Kidney (tissue), 14 donors: Measurements from ENCODE around the gene ZNF341. TPM values are rescaled to one million over a fixed set of nuclear protein-coding genes. Genes with fewer than 3 reads are reported as not detected.

Experiments used
- DNase-seq, 5 donors: peaks; one replicate each; pipeline ENCODE4 v3.0.0-alpha.2; 2013 to 2020
- FAIRE-seq: peaks from 2 replicates; lab custom pipeline; 2012; peaks lifted over from hg19 to GRCh38; lab: Jason Lieb, UNC
- H3K27ac ChIP-seq, 2 donors: one replicate each; pipeline ENCODE4 v1.7.0; 2013; ENCODE audit warnings: low read depth in 2 of 2, low read length in 2 of 2, inconsistent platforms in 1 of 2
- H3K27me3 ChIP-seq: one replicate; pipeline ENCODE4 v1.7.1; 2013; ENCODE audit warnings: low read length, inconsistent platforms; ENCODE audit not compliant: control insufficient read depth, insufficient read depth
- H3K36me3 ChIP-seq, 3 donors: one replicate each; pipeline versions ENCODE4 v1.7.0 to v1.7.1; 2013; ENCODE audit warnings: low read length in 3 of 3, control low read depth in 1 of 3, inconsistent platforms in 1 of 3; ENCODE audit not compliant: insufficient read depth in 3 of 3, control insufficient read depth in 2 of 3
- H3K4me1 ChIP-seq, 3 donors: one replicate each; pipeline versions ENCODE4 v1.7.0 to v1.7.1; 2013; ENCODE audit warnings: low read length in 3 of 3, inconsistent platforms in 1 of 3, low read depth in 1 of 3; ENCODE audit not compliant: control insufficient read depth in 2 of 3, insufficient read depth in 2 of 3
- H3K4me3 ChIP-seq, 3 donors: one replicate each; pipeline versions ENCODE4 v1.7.0 to v1.8.1; 2013; ENCODE audit warnings: low read length in 3 of 3, control low read depth in 1 of 3, inconsistent platforms in 1 of 3
- H3K9ac ChIP-seq, 3 donors: one replicate each; pipeline versions ENCODE4 v1.7.0 to v1.7.1; 2013; ENCODE audit warnings: low read length in 3 of 3, control low read depth in 1 of 3, inconsistent platforms in 1 of 3
- H3K9me3 ChIP-seq, 3 donors: one replicate each; pipeline versions ENCODE4 v1.7.0 to v1.7.1; 2013; ENCODE audit warnings: low read length in 3 of 3, control low read depth in 1 of 3, inconsistent platforms in 1 of 3; ENCODE audit not compliant: control insufficient read depth in 2 of 3, insufficient read depth in 1 of 3
- intact Hi-C: fragments of 100-400 bp; cut with DNase I; formaldehyde crosslinking; loops from one replicate; pipeline ENCODE4 v1.11.1; 2022
- polyA plus RNA-seq: library from polyadenylated mRNA; stranded (reverse); fragments of 350-450 nt; fragmentation: Illumina TruSeq; extraction: RNeasy Lipid Tissue Mini Kit (QIAGEN cat#74804); gene quantifications from one replicate; pipeline ENCODE4 v1.2.3, GENCODE V29; 2014; ENCODE audit warnings: low read depth, low replicate concordance; ENCODE audit not compliant: insufficient read depth
- total RNA-seq: library from RNA; stranded (reverse); fragmentation: NEBNext Ultra II Directional; extraction: Animal tissue kit (Norgen Biotek cat#: 25700); gene quantifications from one replicate; pipeline ENCODE4 v1.2.1, GENCODE V29; 2021
- TF ChIP-seq, protein P1 (sequence below): IDR thresholded peaks from 3 replicates; pipeline ENCODE4 v1.5.1; 2012; ENCODE audit warnings: mild to moderate bottlenecking, moderate library complexity, borderline replicate concordance; ENCODE audit not compliant: insufficient read depth; ENCODE audit errors: extremely low read depth
- donor health status: control.
- donor health status: control.
- donor health status: control.
- donor health status: control.
- donor health status: control.
- donor health status: DM: yes; HTN: yes; CAD: no.
- donor health status: Normal renal cell carcinoma (clear cell type).

Gene ZNF341
- total and polyA plus RNA-seq, 2 donors from 2014 or later: 1.5 to 2.6 TPM

DNA sequence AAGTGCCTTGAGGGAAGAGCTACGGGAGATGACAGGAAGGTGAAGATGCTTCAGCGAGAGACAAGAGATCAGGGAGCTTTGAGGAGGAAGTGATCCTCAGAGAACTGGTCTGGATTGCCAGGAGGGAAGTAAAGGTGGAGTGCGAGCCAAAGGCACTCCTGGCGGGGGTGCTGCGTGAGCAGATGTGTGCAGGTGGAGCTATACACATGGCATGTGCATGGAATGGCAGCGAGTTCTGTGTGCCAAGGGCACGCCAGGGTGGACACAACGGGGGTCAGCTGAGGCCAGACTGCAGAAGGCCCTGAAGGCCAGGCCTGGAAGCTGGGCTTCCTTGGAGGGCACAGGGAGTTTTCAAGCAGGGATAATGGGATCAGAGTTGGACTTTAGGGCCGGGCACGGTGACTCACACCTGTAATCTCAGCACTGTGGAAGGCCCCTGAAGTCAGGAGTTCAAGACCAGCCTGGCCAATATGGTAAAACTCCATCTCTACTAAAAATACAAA is 17.9 kb upstream of the ZNF341 start:
- H3K36me3 ChIP-seq: peaks cover 0 to 15% (median 15%) of the 10 kb centered on the region in 3 donors
- no peak overlapping the region for H3K27ac ChIP-seq
- FAIRE-seq: no peak
- H3K9me3 ChIP-seq: no peaks in the 10 kb centered on the region
- no peaks in the 10 kb centered on the region for H3K4me1 ChIP-seq
- intact Hi-C loops: no loop called here
- no peak overlapping the region for H3K9ac ChIP-seq
- TF ChIP-seq, protein P1, sequence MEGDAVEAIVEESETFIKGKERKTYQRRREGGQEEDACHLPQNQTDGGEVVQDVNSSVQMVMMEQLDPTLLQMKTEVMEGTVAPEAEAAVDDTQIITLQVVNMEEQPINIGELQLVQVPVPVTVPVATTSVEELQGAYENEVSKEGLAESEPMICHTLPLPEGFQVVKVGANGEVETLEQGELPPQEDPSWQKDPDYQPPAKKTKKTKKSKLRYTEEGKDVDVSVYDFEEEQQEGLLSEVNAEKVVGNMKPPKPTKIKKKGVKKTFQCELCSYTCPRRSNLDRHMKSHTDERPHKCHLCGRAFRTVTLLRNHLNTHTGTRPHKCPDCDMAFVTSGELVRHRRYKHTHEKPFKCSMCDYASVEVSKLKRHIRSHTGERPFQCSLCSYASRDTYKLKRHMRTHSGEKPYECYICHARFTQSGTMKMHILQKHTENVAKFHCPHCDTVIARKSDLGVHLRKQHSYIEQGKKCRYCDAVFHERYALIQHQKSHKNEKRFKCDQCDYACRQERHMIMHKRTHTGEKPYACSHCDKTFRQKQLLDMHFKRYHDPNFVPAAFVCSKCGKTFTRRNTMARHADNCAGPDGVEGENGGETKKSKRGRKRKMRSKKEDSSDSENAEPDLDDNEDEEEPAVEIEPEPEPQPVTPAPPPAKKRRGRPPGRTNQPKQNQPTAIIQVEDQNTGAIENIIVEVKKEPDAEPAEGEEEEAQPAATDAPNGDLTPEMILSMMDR: no peak
- H3K4me3 ChIP-seq: no peak overlapping the region
- no peak for DNase-seq
- H3K27me3 ChIP-seq: no peaks in the 10 kb centered on the region

DNA sequence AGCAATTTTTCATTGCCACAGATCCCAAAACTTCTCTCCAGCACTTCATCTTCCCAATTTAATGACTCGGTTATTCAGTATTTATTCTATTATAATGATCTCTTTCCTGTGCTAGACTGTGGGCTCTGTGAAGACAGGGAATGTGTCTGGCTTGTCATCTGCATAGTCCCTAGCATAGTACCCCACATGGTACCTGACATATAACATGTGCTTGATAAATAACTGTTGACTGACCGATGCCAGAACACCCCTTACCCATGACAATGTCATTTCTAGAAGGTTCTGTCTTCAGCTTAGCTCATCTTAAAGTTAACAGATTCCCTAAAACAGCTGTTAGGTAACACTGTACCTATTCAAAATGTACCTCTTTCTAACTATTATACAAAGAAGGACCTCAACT is 15.3 kb upstream of the ZNF341 start:
- Histone ChIP-seq H3K27ac (no peak overlapping the region), H3K9ac (no peak overlapping the region), H3K4me1 (peaks cover 0 to 8% (median 7%) of the 10 kb centered on the region in 3 donors), H3K27me3 (no peaks in the 10 kb centered on the region), H3K36me3 (peaks cover 0 to 11% (median 4%) of the 10 kb centered on the region in 3 donors), H3K9me3 (no peaks in the 10 kb centered on the region), H3K4me3 (no peak overlapping the region)
- FAIRE-seq (no peak), DNase-seq (no peak)
- intact Hi-C loops: no loop called here
- TF ChIP-seq, protein P1: no peak

- DNase-seq: no peak
- peak overlapping the region; percentile 54 to 78 (median 63) for H3K9ac ChIP-seq
- intact Hi-C loops: no loop called here
- H3K27ac ChIP-seq: peak overlapping the region in 1 of 2 donors; percentile 57
- H3K4me1 ChIP-seq: peaks cover 0 to 8% (median 7%) of the 10 kb centered on the region in 3 donors
- no peaks in the 10 kb centered on the region for H3K36me3 ChIP-seq
- no peaks in the 10 kb centered on the region for H3K9me3 ChIP-seq
- TF ChIP-seq, protein P1: no peak
- H3K27me3 ChIP-seq: no peaks in the 10 kb centered on the region
- peak overlapping the region; percentile 73 to 94 (median 77) for H3K4me3 ChIP-seq
- FAIRE-seq: no peak
These were observed 12.4 kb upstream of the ZNF341 start for GRCh38 chr20:33719277-33719988.
